Measurements from ENCODE around the gene USP20.

USP20 gene

GRCh38 chr9:129875181-129875611, 39.9 kb downstream of the USP20 start:
- no peak for DNase-seq (ENCODE audit: low read depth in 2 of 2)

- DNase-seq (ENCODE audit: low read depth in 2 of 2): no peak
These were observed 40.6 kb downstream of the USP20 start for GRCh38 chr9:129875687-129876395.

GRCh38 chr9:129876815-129877214, 41.6 kb downstream of the USP20 start:
- no peak for DNase-seq (ENCODE audit: low read depth in 2 of 2)

GRCh38 chr9:129878291-129878690, 43.0 kb downstream of the USP20 start:
- no peak for DNase-seq (ENCODE audit: low read depth in 2 of 2)

GRCh38 chr9:129879103-129879699, 43.9 kb downstream of the USP20 start:
- no peak for DNase-seq (ENCODE audit: low read depth in 2 of 2)

GRCh38 chr9:129879991-129880653, 44.9 kb downstream of the USP20 start:
- DNase-seq (ENCODE audit: low read depth in 2 of 2): no peak

GRCh38 chr9:129880654-129881546, 45.6 kb downstream of the USP20 start:
- DNase-seq (ENCODE audit: low read depth in 2 of 2): no peak

- DNase-seq (ENCODE audit: low read depth in 2 of 2): no peak
These were observed 46.5 kb downstream of the USP20 start for GRCh38 chr9:129881547-129882324.

GRCh38 chr9:129884220-129885017, 49.2 kb downstream of the USP20 start:
- DNase-seq (ENCODE audit: low read depth in 2 of 2): peak; percentile 95 to 97

- no peak for DNase-seq (ENCODE audit: low read depth in 2 of 2)
These were observed 49.9 kb downstream of the USP20 start for GRCh38 chr9:129885018-129885669.

GRCh38 chr9:129885670-129886106, 50.4 kb downstream of the USP20 start:
- DNase-seq (ENCODE audit: low read depth in 2 of 2): peak; percentile 92 to 96

GRCh38 chr9:129886226-129887174, 51.2 kb downstream of the USP20 start:
- DNase-seq (ENCODE audit: low read depth in 2 of 2): peak in 1 of 2 donors; percentile 64

- DNase-seq (ENCODE audit: low read depth in 2 of 2): peak in 1 of 2 donors; percentile 68
These were observed 52.4 kb downstream of the USP20 start for GRCh38 chr9:129887334-129888292.

GRCh38 chr9:129888293-129889121, 53.2 kb downstream of the USP20 start:
- peak; percentile 92 to 93 for DNase-seq (ENCODE audit: low read depth in 2 of 2)

GRCh38 chr9:129889122-129889940, 54.1 kb downstream of the USP20 start:
- no peak for DNase-seq (ENCODE audit: low read depth in 2 of 2)
